Fibroblast of peridontal ligament (primary cell): ENCODE measurements around the gene RBPJ.
"Not testable (repeated sequence)": the region's sequence is repeated elsewhere in the genome, so short reads cannot be mapped to it uniquely, and the experiment has no call there.

Experiments
- DNase-seq: peaks from one replicate; pipeline ENCODE4 v3.0.0-alpha.2; 2010; ENCODE audit errors: extremely low read depth

The RBPJ gene

GRCh38 chr4:26342328-26343037, 21.7 kb downstream of the RBPJ start:
- DNase-seq: peak; percentile 94

GRCh38 chr4:26343038-26343398, 22.2 kb downstream of the RBPJ start:
- peak; percentile 65 for DNase-seq

GRCh38 chr4:26344901-26345564, 24.2 kb downstream of the RBPJ start:
- DNase-seq: no peak

- DNase-seq: no peak
Observed at GRCh38 chr4:26345565-26345938, 24.7 kb downstream of the RBPJ start.

GRCh38 chr4:26346203-26346620, 25.4 kb downstream of the RBPJ start:
- DNase-seq: no peak

- no peak for DNase-seq
Observed at GRCh38 chr4:26349496-26349895, 28.7 kb downstream of the RBPJ start.

GRCh38 chr4:26351685-26352084, 30.9 kb downstream of the RBPJ start:
- no peak for DNase-seq

GRCh38 chr4:26354491-26354890, 33.7 kb downstream of the RBPJ start:
- DNase-seq: no peak

- DNase-seq: no peak
Observed at GRCh38 chr4:26355392-26356052, 34.7 kb downstream of the RBPJ start.

GRCh38 chr4:26356081-26356501, 35.3 kb downstream of the RBPJ start:
- peak; percentile 38 for DNase-seq

- not testable (repeated sequence) for DNase-seq
Observed at GRCh38 chr4:26359521-26359920, 38.7 kb downstream of the RBPJ start.

- no peak for DNase-seq
Observed at GRCh38 chr4:26360273-26360672, 39.5 kb downstream of the RBPJ start.

GRCh38 chr4:26360864-26361263, 40.0 kb downstream of the RBPJ start:
- no peak for DNase-seq

GRCh38 chr4:26361297-26361696, 40.5 kb downstream of the RBPJ start:
- peak; percentile 40 for DNase-seq

GRCh38 chr4:26362745-26363439, 42.1 kb downstream of the RBPJ start:
- peak; percentile 64 for DNase-seq

GRCh38 chr4:26365537-26366150, 44.8 kb downstream of the RBPJ start:
- DNase-seq: no peak

- DNase-seq: no peak
Observed at GRCh38 chr4:26367811-26368210, 47.0 kb downstream of the RBPJ start.

GRCh38 chr4:26368685-26369084, 47.9 kb downstream of the RBPJ start:
- DNase-seq: no peak

- DNase-seq: no peak
Observed at GRCh38 chr4:26369132-26369531, 48.3 kb downstream of the RBPJ start.

- DNase-seq: peak; percentile 49
Observed at GRCh38 chr4:26369581-26369980, 48.8 kb downstream of the RBPJ start.

GRCh38 chr4:26372076-26372475, 51.3 kb downstream of the RBPJ start:
- DNase-seq: no peak
